B cell (primary cell): Measurements from ENCODE around the gene SLC39A11. TPM values are rescaled to one million over a fixed set of nuclear protein-coding genes. Genes with fewer than 3 reads are reported as not detected.

Experiments used
- ATAC-seq: fragments of 200-7000 bp; cut with Tn5 transposase; one replicate; pipeline ENCODE4 v1.10.0; 2021; ENCODE audit warnings: low read depth, mild to moderate bottlenecking, moderate number of reproducible peaks, moderate library complexity
- CTCF ChIA-PET: fragments of 350-600 bp; sonication (Branson Sonifier 250); formaldehyde crosslinking; loops from one replicate; lab custom pipeline; 2021; ENCODE audit warnings: antibody characterized with exemption, inconsistent platforms; lab: Charles Lee
- POLR2A ChIA-PET: fragments of 350-600 bp; sonication (Branson Sonifier 250); formaldehyde crosslinking; loops from one replicate; lab custom pipeline; 2021; ENCODE audit warnings: antibody characterized with exemption; lab: Charles Lee
- DNase-seq: peaks from one replicate; pipeline ENCODE4 v3.0.0; 2013
- H2AFZ ChIP-seq: 2 replicates; pipeline ENCODE4 v1.6.1; 2012; ENCODE audit warnings: mild to moderate bottlenecking, low read depth, low read length; ENCODE audit not compliant: insufficient read depth, poor library complexity, severe bottlenecking
- H3K27ac ChIP-seq, 2 donors: 1 replicate in 1 of 2; 2 replicates in 1 of 2; pipeline ENCODE4 v1.5.1; 2012 to 2013; ENCODE audit warnings: low read length in 2 of 2, mild to moderate bottlenecking in 2 of 2, moderate library complexity in 1 of 2
- H3K27me3 ChIP-seq, 4 experiments: fragments of 200-600 bp in 1 of 4; sonication (generic) in 1 of 4; replicated peaks in 1 of 4; 1 replicate in 2 of 4; 2 replicates in 2 of 4; pipeline versions ENCODE4 v1.6.1 to v1.7.0; 2013 to 2016; ENCODE audit warnings: low read length in 3 of 4, mild to moderate bottlenecking in 2 of 4, mixed read lengths in 1 of 4, moderate library complexity in 1 of 4; ENCODE audit not compliant: insufficient read depth in 4 of 4, control insufficient read depth in 3 of 4; ENCODE audit errors: control extremely low read depth in 1 of 4
- H3K36me3 ChIP-seq, 2 experiments: replicated peaks in 1 of 2; 1 replicate in 1 of 2; 2 replicates in 1 of 2; pipeline versions ENCODE4 v1.6.1 to v1.7.1; 2013; ENCODE audit warnings: low read length in 1 of 2; ENCODE audit not compliant: insufficient read depth in 2 of 2, control insufficient read depth in 1 of 2; ENCODE audit errors: control extremely low read depth in 1 of 2, extremely low read depth in 1 of 2
- H3K4me1 ChIP-seq, 2 donors: fragments of 200-600 bp in 1 of 2; sonication (generic) in 1 of 2; 1 replicate in 1 of 2; 2 replicates in 1 of 2; pipeline versions ENCODE4 v1.5.1 to v1.6.1; 2013 to 2017; ENCODE audit warnings: low read length in 2 of 2; ENCODE audit not compliant: control insufficient read depth in 2 of 2, insufficient read depth in 2 of 2
- H3K4me2 ChIP-seq: replicated peaks from 2 replicates; pipeline ENCODE3; 2012; ENCODE audit warnings: mild to moderate bottlenecking, low read depth, low read length; ENCODE audit not compliant: poor library complexity, severe bottlenecking
- H3K4me3 ChIP-seq, 5 experiments: fragments of 200-600 bp in 1 of 5; sonication (generic) in 1 of 5; 1 replicate in 3 of 5; 2 replicates in 2 of 5; pipeline versions ENCODE4 v1.5.1 to v1.7.0; 2011 to 2016; ENCODE audit warnings: low read length in 4 of 5, mild to moderate bottlenecking in 4 of 5, low read depth in 2 of 5, control low read depth in 1 of 5, moderate library complexity in 1 of 5; ENCODE audit not compliant: insufficient read depth in 1 of 5; ENCODE audit errors: control extremely low read depth in 1 of 5, extremely low read depth in 1 of 5
- H3K79me2 ChIP-seq: fragments of 200-600 bp; sonication (generic); one replicate; pipeline ENCODE4 v1.6.0; 2016; ENCODE audit warnings: low read length; ENCODE audit not compliant: control insufficient read depth, insufficient read depth
- H3K9ac ChIP-seq: fragments of 200-600 bp; sonication (generic); 2 replicates; pipeline ENCODE4 v1.6.1; 2017; ENCODE audit warnings: mild to moderate bottlenecking, low read length, moderate library complexity
- H3K9me3 ChIP-seq, 3 donors: one replicate each; pipeline versions ENCODE4 v1.6.1 to v1.7.1; 2013; ENCODE audit warnings: low read length in 2 of 3; ENCODE audit not compliant: control insufficient read depth in 2 of 3, insufficient read depth in 1 of 3; ENCODE audit errors: control extremely low read depth in 1 of 3
- H4K20me1 ChIP-seq: 2 replicates; pipeline ENCODE4 v1.6.0; 2012; ENCODE audit warnings: mild to moderate bottlenecking, low read length; ENCODE audit not compliant: insufficient read depth, control insufficient read depth, poor library complexity, severe bottlenecking
- H3K27ac Mint-ChIP-seq: one replicate; pipeline ENCODE4 v1.8.0; 2021; ENCODE audit warnings: mixed read lengths
- H3K27me3 Mint-ChIP-seq: one replicate; pipeline ENCODE4 v1.8.0; 2021; ENCODE audit warnings: mixed read lengths
- H3K4me1 Mint-ChIP-seq: one replicate; pipeline ENCODE4 v1.8.0; 2021; ENCODE audit warnings: mixed read lengths
- H3K4me3 Mint-ChIP-seq: one replicate; pipeline ENCODE4 v1.8.0; 2021; ENCODE audit warnings: mixed read lengths
- H3K9me3 Mint-ChIP-seq: one replicate; pipeline ENCODE4 v1.8.0; 2022; ENCODE audit warnings: mixed read lengths; ENCODE audit not compliant: insufficient read depth
- CTCF ChIP-seq: fragments of 200-600 bp; IDR thresholded peaks from one replicate; pipeline ENCODE4 v1.8.0; 2022; ENCODE audit warnings: antibody characterized with exemption, mild to moderate bottlenecking
- EZH2 ChIP-seq: IDR thresholded peaks from 2 replicates; pipeline ENCODE4 v1.6.1; 2012; ENCODE audit warnings: borderline replicate concordance, low read depth, mild to moderate bottlenecking, moderate library complexity, low read length; ENCODE audit not compliant: insufficient read depth, poor library complexity, severe bottlenecking
- WGBS: methylation state at CpG from one replicate; pipeline ENCODE4 v1.1.5; 2013; ENCODE audit warnings: missing lambda C conversion rate; ENCODE audit not compliant: insufficient coverage; 5-methylcytosine and 5-hydroxymethylcytosine counted together
- intact Hi-C: fragments of 100-400 bp; cut with micrococcal nuclease; formaldehyde crosslinking; loops from one replicate; pipeline ENCODE4 v1.10.0; 2022
- polyA plus RNA-seq: library from polyadenylated mRNA; depleted of rRNA; stranded (reverse); fragments of >200 nt; gene quantifications from 2 replicates; pipeline ENCODE4 v1.2.3, GENCODE V29; 2012
- total RNA-seq, 2 donors: library from RNA; stranded (reverse); fragments of 120-200 nt in 1 of 2; gene quantifications; 1 replicate in 1 of 2; 2 replicates in 1 of 2; pipeline versions ENCODE4 v1.2.3 to v1.2.4, GENCODE V29; 2013 to 2022

The SLC39A11 gene
- total and polyA plus RNA-seq, 2 donors (not counting 1 experiment from before 2014, with no cell fraction given) = 6.9 to 39.6 TPM

GRCh38 chr17:72613806-72614292 is 478.6 kb downstream of the SLC39A11 start:
- TF ChIP-seq EZH2 (no peak), CTCF (no peak)
- ATAC-seq (no peak), DNase-seq (no peak)
- intact Hi-C loops = no loop called here
- POLR2A ChIA-PET = no interaction called here
- H3K4me1 Mint-ChIP-seq = peaks cover 7% of the 10 kb centered on the region
- H3K27ac Mint-ChIP-seq = no peak overlapping the region
- Histone ChIP-seq H3K27ac (no peak overlapping the region), H4K20me1 (no peaks in the 10 kb centered on the region), H2AFZ (no peak overlapping the region), H3K9me3 (no peaks in the 10 kb centered on the region), H3K4me2 (no peak overlapping the region), H3K27me3 (peaks cover 0 to 28% (median 6%) of the 10 kb centered on the region in 4 experiments), H3K4me3 (no peak overlapping the region), H3K9ac (no peak overlapping the region), H3K4me1 (no peaks in the 10 kb centered on the region), H3K79me2 (no peaks in the 10 kb centered on the region), H3K36me3 (no peaks in the 10 kb centered on the region)
- no peaks in the 10 kb centered on the region for H3K9me3 Mint-ChIP-seq
- WGBS = 74% methylated on average over 3 of the region's 3 CpGs
- H3K27me3 Mint-ChIP-seq = peaks cover 50% of the 10 kb centered on the region
- CTCF ChIA-PET = no interaction called here
- H3K4me3 Mint-ChIP-seq = no peak overlapping the region

- Mint-ChIP-seq H3K9me3 (peaks cover 3% of the 10 kb centered on the region), H3K27ac (no peak overlapping the region), H3K4me3 (no peak overlapping the region), H3K4me1 (peaks cover 7% of the 10 kb centered on the region), H3K27me3 (peaks cover 50% of the 10 kb centered on the region)
- ChIA-PET POLR2A (no interaction called here), CTCF (no interaction called here)
- H4K20me1 ChIP-seq = no peaks in the 10 kb centered on the region
- no peak overlapping the region for H3K4me2 ChIP-seq
- no peaks in the 10 kb centered on the region for H3K36me3 ChIP-seq
- 62% methylated on average over 5 of the region's 7 CpGs for WGBS
- H3K79me2 ChIP-seq = no peaks in the 10 kb centered on the region
- no peak for TF ChIP-seq CTCF
- no peak for TF ChIP-seq EZH2
- no peak overlapping the region for H2AFZ ChIP-seq
- intact Hi-C loops = no loop called here
- no peak overlapping the region for H3K27ac ChIP-seq
- no peak for DNase-seq
- no peak overlapping the region for H3K9ac ChIP-seq
- H3K4me1 ChIP-seq = no peaks in the 10 kb centered on the region
- H3K27me3 ChIP-seq = peaks cover 0 to 24% (median 6%) of the 10 kb centered on the region in 4 experiments
- H3K4me3 ChIP-seq = no peak overlapping the region
- ATAC-seq = no peak
- H3K9me3 ChIP-seq = no peaks in the 10 kb centered on the region
Measured at GRCh38 chr17:72613396-72613795, 479.1 kb downstream of the SLC39A11 start.
